H1 (cell line): Measurements from ENCODE around the gene TNFSF12. TPM values are rescaled to one million over a fixed set of nuclear protein-coding genes. Genes with fewer than 3 reads are reported as not detected.
A peak's percentile ranks its signal among the peaks of the same experiment; 100 is the strongest.

ENCODE experiments used
- CTCF ChIA-PET: fragments of 300-600 bp; sonication (Branson Sonifier 250); formaldehyde crosslinking; loops from one replicate; lab custom pipeline; 2021; ENCODE audit not compliant: partially characterized antibody; lab: Charles Lee
- POLR2A ChIA-PET: fragments of 300-600 bp; sonication (Branson Sonifier 250); formaldehyde crosslinking; loops from one replicate; lab custom pipeline; 2021; ENCODE audit warnings: inconsistent platforms; ENCODE audit not compliant: partially characterized antibody; lab: Charles Lee
- DNase-seq, 2 experiments: peaks; one replicate each; pipeline versions ENCODE4 v3.0.0 to v3.0.0-alpha.2; 2010 to 2022; ENCODE audit warnings: low spot score in 2 of 2, low read depth in 1 of 2, mixed read lengths in 1 of 2
- FAIRE-seq: peaks from 2 replicates; lab custom pipeline; 2011; peaks lifted over from hg19 to GRCh38; lab: Jason Lieb, UNC
- H2AFZ ChIP-seq: 2 replicates; pipeline ENCODE4 v1.8.1; 2012; ENCODE audit warnings: low read length, inconsistent platforms
- H2AK5ac ChIP-seq: 2 replicates; pipeline ENCODE4 v1.6.1; 2013; ENCODE audit warnings: low read depth, low read length
- H2BK120ac ChIP-seq: replicated peaks from 2 replicates; pipeline ENCODE3; 2013; ENCODE audit warnings: low read depth, low read length, inconsistent platforms
- H2BK12ac ChIP-seq: 2 replicates; pipeline ENCODE4 v1.6.1; 2013; ENCODE audit warnings: low read depth, low read length
- H2BK15ac ChIP-seq: 2 replicates; pipeline ENCODE4 v1.6.1; 2013; ENCODE audit warnings: low read length
- H2BK20ac ChIP-seq: 2 replicates; pipeline ENCODE4 v1.6.1; 2013; ENCODE audit warnings: low read length
- H2BK5ac ChIP-seq: 2 replicates; pipeline ENCODE4 v1.6.1; 2013; ENCODE audit warnings: low read depth, low read length
- H3K14ac ChIP-seq: 2 replicates; pipeline ENCODE4 v1.6.1; 2013; ENCODE audit warnings: inconsistent platforms; ENCODE audit not compliant: insufficient read length
- H3K18ac ChIP-seq: 2 replicates; pipeline ENCODE4 v1.6.1; 2013; ENCODE audit warnings: low read length; ENCODE audit errors: extremely low read depth
- H3K23ac ChIP-seq: 2 replicates; pipeline ENCODE4 v1.6.1; 2013; ENCODE audit warnings: inconsistent platforms; ENCODE audit not compliant: insufficient read length
- H3K23me2 ChIP-seq: 2 replicates; pipeline ENCODE4 v1.6.1; 2013; ENCODE audit warnings: low read depth, low read length
- H3K27ac ChIP-seq: 2 replicates; pipeline ENCODE4 v1.6.1; 2011; ENCODE audit warnings: low read depth, low read length, inconsistent platforms
- H3K27me3 ChIP-seq, 4 experiments: replicated peaks in 1 of 4; 1 replicate in 1 of 4; 2 replicates in 3 of 4; pipeline versions ENCODE4 v1.6.1 to v1.8.1; 2011 to 2013; ENCODE audit warnings: low read length in 3 of 4, mild to moderate bottlenecking in 3 of 4, inconsistent platforms in 2 of 4, mixed read lengths in 2 of 4, moderate library complexity in 1 of 4; ENCODE audit not compliant: control insufficient read depth in 3 of 4, insufficient read depth in 3 of 4; ENCODE audit errors: extremely low read depth in 1 of 4
- H3K36me3 ChIP-seq, 4 experiments: 2 replicates each; pipeline versions ENCODE4 v1.6.1 to v1.8.1; 2011 to 2013; ENCODE audit warnings: mild to moderate bottlenecking in 4 of 4, low read length in 3 of 4, moderate library complexity in 2 of 4, control low read depth in 1 of 4, inconsistent platforms in 1 of 4; ENCODE audit not compliant: insufficient read depth in 4 of 4, control insufficient read depth in 2 of 4
- H3K4ac ChIP-seq: replicated peaks from 2 replicates; pipeline ENCODE3; 2013; ENCODE audit warnings: low read length, low read depth, mixed read lengths, inconsistent platforms; ENCODE audit not compliant: insufficient read length
- H3K4me1 ChIP-seq, 4 experiments: replicated peaks in 1 of 4; 1 replicate in 1 of 4; 2 replicates in 3 of 4; pipeline versions ENCODE4 v1.6.1 to v1.8.1; 2011 to 2013; ENCODE audit warnings: low read length in 3 of 4, inconsistent platforms in 2 of 4, mixed read lengths in 1 of 4; ENCODE audit not compliant: insufficient read depth in 4 of 4, control insufficient read depth in 3 of 4
- H3K4me2 ChIP-seq, 2 experiments: 2 replicates each; pipeline versions ENCODE4 v1.6.1 to v1.8.1; 2011 to 2013; ENCODE audit warnings: low read depth in 2 of 2, low read length in 2 of 2, control low read depth in 1 of 2, inconsistent platforms in 1 of 2, mild to moderate bottlenecking in 1 of 2; ENCODE audit not compliant: insufficient read depth in 1 of 2
- H3K4me3 ChIP-seq, 4 experiments: fragments of 200-600, 300-600 bp in 1 of 4; sonication (generic), shearing (Covaris generic), sonication (Bioruptor Twin) in 1 of 4; 2 replicates each; pipeline versions ENCODE4 v1.5.1 to v1.8.1; 2011 to 2016; ENCODE audit warnings: low read length in 4 of 4, low read depth in 3 of 4, control low read depth in 2 of 4, inconsistent platforms in 2 of 4, mild to moderate bottlenecking in 2 of 4, mixed read lengths in 1 of 4, moderate library complexity in 1 of 4; ENCODE audit not compliant: insufficient read depth in 2 of 4; ENCODE audit errors: extremely low read depth in 1 of 4
- H3K56ac ChIP-seq: replicated peaks from 2 replicates; pipeline ENCODE3; 2013; ENCODE audit warnings: low read depth, mild to moderate bottlenecking, mixed read lengths, low read length, inconsistent platforms; ENCODE audit not compliant: insufficient read length
- H3K79me1 ChIP-seq: 2 replicates; pipeline ENCODE4 v1.6.1; 2013; ENCODE audit warnings: low read depth, low read length, control low read depth
- H3K79me2 ChIP-seq, 2 experiments: 2 replicates each; pipeline versions ENCODE4 v1.6.1 to v1.8.1; 2012 to 2013; ENCODE audit warnings: low read length in 2 of 2, mild to moderate bottlenecking in 2 of 2, inconsistent platforms in 1 of 2; ENCODE audit not compliant: insufficient read depth in 2 of 2, control insufficient read depth in 1 of 2
- H3K9ac ChIP-seq, 4 experiments: replicated peaks in 1 of 4; 1 replicate in 1 of 4; 2 replicates in 3 of 4; pipeline versions ENCODE4 v1.6.1 to v1.8.1; 2011 to 2013; ENCODE audit warnings: low read depth in 3 of 4, low read length in 3 of 4, control low read depth in 2 of 4, mild to moderate bottlenecking in 2 of 4, moderate library complexity in 2 of 4, inconsistent platforms in 1 of 4; ENCODE audit errors: extremely low read depth in 1 of 4
- H3K9me3 ChIP-seq, 2 experiments: 2 replicates each; pipeline versions ENCODE4 v1.6.1 to v1.8.1; 2012 to 2013; ENCODE audit warnings: mild to moderate bottlenecking in 2 of 2, moderate library complexity in 2 of 2, control low read depth in 1 of 2, inconsistent platforms in 1 of 2, low read depth in 1 of 2, low read length in 1 of 2, mixed read lengths in 1 of 2; ENCODE audit not compliant: insufficient read depth in 2 of 2
- H4K20me1 ChIP-seq, 2 experiments: replicated peaks in 1 of 2; 2 replicates each; pipeline versions ENCODE3 to v1.8.1; 2011 to 2013; ENCODE audit warnings: inconsistent platforms in 2 of 2, low read length in 2 of 2, mild to moderate bottlenecking in 1 of 2; ENCODE audit not compliant: insufficient read depth in 2 of 2, control insufficient read depth in 1 of 2
- H4K5ac ChIP-seq: 2 replicates; pipeline ENCODE4 v1.6.1; 2013; ENCODE audit warnings: low read length, low read depth, mixed read lengths, inconsistent platforms; ENCODE audit not compliant: insufficient read length
- H4K8ac ChIP-seq: 2 replicates; pipeline ENCODE4 v1.8.0; 2013; ENCODE audit warnings: mild to moderate bottlenecking, moderate library complexity, low read length, inconsistent platforms; ENCODE audit not compliant: insufficient read depth; ENCODE audit errors: extremely low read depth
- H4K91ac ChIP-seq: replicated peaks from 2 replicates; pipeline ENCODE3; 2013; ENCODE audit warnings: low read length, mixed read lengths, inconsistent platforms; ENCODE audit not compliant: insufficient read length
- EP300 ChIP-seq, 2 experiments: IDR thresholded peaks; 1 replicate in 1 of 2; 2 replicates in 1 of 2; pipeline ENCODE4 v1.6.1; 2011 to 2012; ENCODE audit warnings: low read depth in 2 of 2, low read length in 2 of 2, mild to moderate bottlenecking in 2 of 2, borderline replicate concordance in 1 of 2, inconsistent platforms in 1 of 2, moderate library complexity in 1 of 2
- FOSL1 ChIP-seq: IDR thresholded peaks from 2 replicates; pipeline ENCODE4 v1.6.1; 2011; ENCODE audit warnings: mild to moderate bottlenecking, low read depth, low read length, moderate library complexity; ENCODE audit not compliant: insufficient read depth
- NANOG ChIP-seq: IDR thresholded peaks from 2 replicates; pipeline ENCODE4 v1.6.1; 2011; ENCODE audit warnings: low read length, low read depth, mild to moderate bottlenecking, inconsistent platforms; ENCODE audit not compliant: insufficient read depth, poor library complexity, severe bottlenecking
- RFX5 ChIP-seq: IDR thresholded peaks from 2 replicates; pipeline ENCODE4 v1.6.1; 2011; ENCODE audit warnings: low read depth, low read length, improper control_type of control experiment, borderline replicate concordance
- SUZ12 ChIP-seq: fragments of 200-600 bp; sonication (generic); IDR thresholded peaks from 2 replicates; pipeline ENCODE4 v1.6.1; 2012; ENCODE audit warnings: mild to moderate bottlenecking, inconsistent platforms, low read length, moderate library complexity, mixed read lengths
- TCF12 ChIP-seq: IDR thresholded peaks from 2 replicates; pipeline ENCODE4 v1.6.1; 2011; ENCODE audit warnings: low read depth, mild to moderate bottlenecking, low read length
- USF2 ChIP-seq: IDR thresholded peaks from 2 replicates; pipeline ENCODE4 v1.6.1; 2011; ENCODE audit warnings: low read length, improper control_type of control experiment
- ZNF274 ChIP-seq: IDR thresholded peaks from 2 replicates; pipeline ENCODE4 v1.7.0; 2012; ENCODE audit warnings: low read length, borderline replicate concordance; ENCODE audit errors: extremely low read depth
- WGBS, 2 experiments: shearing (Covaris generic) in 1 of 2; methylation state at CpG; one replicate each; pipeline versions ENCODE4 v1.1.6 to v1.1.7; 2013 to 2015; ENCODE audit warnings: low lambda C conversion rate in 2 of 2, mixed read lengths in 2 of 2, inconsistent platforms in 1 of 2, low coverage in 1 of 2, missing lambda C conversion rate in 1 of 2; ENCODE audit not compliant: insufficient replicate concordance in 2 of 2, insufficient coverage in 1 of 2, insufficient read length in 1 of 2; ENCODE audit errors: extremely low coverage in 1 of 2, missing lambda C conversion rate in 1 of 2; 5-methylcytosine and 5-hydroxymethylcytosine counted together
- polyA plus RNA-seq, 7 experiments: library from polyadenylated mRNA; depleted of rRNA in 3 of 7; stranded (reverse) in 5 of 7; unstranded in 2 of 7; fragments of >200 nt in 5 of 7; fragments of 200-250 nt in 2 of 7; gene quantifications; 1 replicate in 5 of 7; 2 replicates in 1 of 7; 4 replicates in 1 of 7; pipeline versions ENCODE4 v1.2.1 to v1.2.3, GENCODE V29; 2011 to 2013; ENCODE audit warnings: missing spikeins in 2 of 7, mixed read lengths in 2 of 7
- total RNA-seq: library from RNA; stranded (reverse); fragmentation: NEBNext Ultra II Directional; extraction: Animal tissue kit (Norgen Biotek cat#: 25700); gene quantifications from 2 replicates; pipeline ENCODE4 v1.2.1, GENCODE V29; 2021

TNFSF12 gene
- total and polyA plus RNA-seq, 2 of the 8 experiments (the other 6 are each of a cell fraction or from before 2014, with no cell fraction given) = 7.2 to 9.6 TPM

GRCh38 chr17:7503521-7503920 is 45.3 kb upstream of the TNFSF12 start:
- no peaks in the 10 kb centered on the region for H3K23me2 ChIP-seq
- FAIRE-seq = no peak
- H4K91ac ChIP-seq = no peak overlapping the region
- POLR2A ChIA-PET = interaction anchor here (0.7 to 4.4 kb wide), 6 partner anchors 11 to 148 kb away, joined by 3 to 18 read pairs (median 3); partner anchors contain the start of genes POLR2A, TMEM95 and ZBTB4
- H2AK5ac ChIP-seq = no peak overlapping the region
- H3K23ac ChIP-seq = no peak overlapping the region
- CTCF ChIA-PET = interaction anchor here (0.6 to 7.0 kb wide), 11 partner anchors 12 to 676 kb away, joined by 3 to 82 read pairs (median 4); partner anchors contain the start of genes SENP3 and TMEM95
- no peak overlapping the region for H2BK15ac ChIP-seq
- peaks cover 45 to 88% (median 71%) of the 10 kb centered on the region in 4 experiments for H3K36me3 ChIP-seq
- H3K14ac ChIP-seq = no peak overlapping the region
- H3K27me3 ChIP-seq = no peaks in the 10 kb centered on the region
- H3K9ac ChIP-seq = no peak overlapping the region
- H2BK5ac ChIP-seq = no peak overlapping the region
- H3K4ac ChIP-seq = no peak overlapping the region
- no peak overlapping the region for H4K5ac ChIP-seq
- H2BK12ac ChIP-seq = no peak overlapping the region
- H4K20me1 ChIP-seq = peaks cover 4 to 13% of the 10 kb centered on the region in 2 experiments
- no peaks in the 10 kb centered on the region for H3K79me2 ChIP-seq
- no peak overlapping the region for H2AFZ ChIP-seq
- H3K4me1 ChIP-seq = no peaks in the 10 kb centered on the region
- TF ChIP-seq NANOG = no peak
- TF ChIP-seq TCF12 = no peak
- TF ChIP-seq EP300 (IDR thresholded peaks at IDR 0.05; ENCODE audit: borderline replicate concordance in 1 of 2, low read depth in 2 of 2, low read length in 2 of 2) = no peak
- no peak for TF ChIP-seq USF2
- TF ChIP-seq ZNF274 = no peak
- TF ChIP-seq RFX5 = no peak
- TF ChIP-seq SUZ12 = no peak
- no peak for TF ChIP-seq FOSL1
- DNase-seq = no peak
- H2BK20ac ChIP-seq = no peak overlapping the region
- H3K56ac ChIP-seq = no peak overlapping the region
- no peak overlapping the region for H3K4me2 ChIP-seq
- no peak overlapping the region for H2BK120ac ChIP-seq
- no peak overlapping the region for H3K27ac ChIP-seq
- 95% methylated on average over 8 of the region's 8 CpGs; no CpG with 5 or more reads in 1 of the 2 experiments for WGBS, 2 experiments
- no peak overlapping the region for H3K18ac ChIP-seq
- no peaks in the 10 kb centered on the region for H3K79me1 ChIP-seq
- no peak overlapping the region for H3K4me3 ChIP-seq
- H4K8ac ChIP-seq = peak overlapping the region; percentile 68
- H3K9me3 ChIP-seq = no peaks in the 10 kb centered on the region; a peak in 1 of 4 replicates
